GM21360 (cell line): ENCODE data around the gene CTSL.
"Not testable (repeated sequence)": the region's sequence is repeated elsewhere in the genome, so short reads cannot be mapped to it uniquely, and the experiment has no call there.

ENCODE experiments used
- ATAC-seq: cut with Tn5 transposase; IDR thresholded peaks from one replicate; pipeline ENCODE4 v1.9.1; 2021; ENCODE audit warnings: mild to moderate bottlenecking, moderate library complexity; ENCODE audit not compliant: unreplicated experiment

Gene CTSL

DNA sequence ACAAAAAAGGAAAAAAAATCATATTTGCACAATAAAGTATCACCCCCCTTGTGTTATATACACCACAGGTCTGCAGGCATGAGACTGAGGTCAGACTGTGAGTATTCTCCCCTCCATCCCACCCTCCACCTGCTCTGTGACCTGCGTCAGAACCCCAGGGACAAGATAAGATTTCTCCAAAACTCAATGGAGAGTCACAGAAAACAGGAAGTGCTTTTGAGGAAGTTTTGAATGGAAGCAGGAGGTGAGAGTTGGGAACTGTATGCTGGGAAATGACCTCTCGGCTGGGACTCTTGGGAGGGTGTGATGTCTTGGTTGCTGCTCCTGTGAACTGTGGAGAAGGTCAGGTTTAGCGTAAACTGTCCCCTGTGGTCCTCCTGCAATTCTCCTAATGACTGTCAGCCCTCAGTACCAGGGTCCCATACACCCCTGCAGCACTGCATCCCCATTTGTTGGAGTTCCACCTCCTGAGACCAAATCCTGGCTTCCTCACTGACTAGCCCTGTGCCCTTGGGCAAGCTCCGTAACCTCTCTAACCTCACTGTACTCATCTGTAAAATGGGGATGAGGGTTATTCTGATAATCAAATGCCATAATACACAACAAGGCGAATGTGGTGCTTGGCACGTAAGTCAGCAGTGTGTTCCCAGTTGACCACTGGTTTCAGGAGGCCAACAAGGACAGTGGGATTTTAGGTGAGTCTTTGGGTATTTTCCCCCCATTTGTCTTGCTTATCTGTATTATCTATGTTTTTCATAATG is 6.9 kb upstream of the CTSL start:
- ATAC-seq = no peak

DNA sequence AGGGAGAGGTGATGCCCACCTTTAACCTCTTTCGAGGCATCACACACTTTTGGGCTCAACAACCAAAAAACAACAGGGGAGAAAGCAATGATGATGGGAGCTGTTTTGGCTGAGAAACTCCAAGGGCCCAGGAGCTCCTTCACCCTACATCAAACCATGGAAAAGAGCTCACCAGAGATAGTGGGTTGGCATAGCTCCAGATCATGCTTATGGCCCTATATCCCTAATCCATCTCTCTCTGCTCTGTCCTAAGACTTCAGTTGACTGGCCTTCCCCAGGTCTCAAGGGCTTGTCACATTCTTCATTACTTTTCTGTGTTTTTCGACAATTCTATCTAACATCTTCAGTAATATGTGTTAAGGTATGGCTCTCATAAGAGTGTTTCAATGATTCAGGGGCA is 5.7 kb upstream of the CTSL start:
- no peak for ATAC-seq

DNA sequence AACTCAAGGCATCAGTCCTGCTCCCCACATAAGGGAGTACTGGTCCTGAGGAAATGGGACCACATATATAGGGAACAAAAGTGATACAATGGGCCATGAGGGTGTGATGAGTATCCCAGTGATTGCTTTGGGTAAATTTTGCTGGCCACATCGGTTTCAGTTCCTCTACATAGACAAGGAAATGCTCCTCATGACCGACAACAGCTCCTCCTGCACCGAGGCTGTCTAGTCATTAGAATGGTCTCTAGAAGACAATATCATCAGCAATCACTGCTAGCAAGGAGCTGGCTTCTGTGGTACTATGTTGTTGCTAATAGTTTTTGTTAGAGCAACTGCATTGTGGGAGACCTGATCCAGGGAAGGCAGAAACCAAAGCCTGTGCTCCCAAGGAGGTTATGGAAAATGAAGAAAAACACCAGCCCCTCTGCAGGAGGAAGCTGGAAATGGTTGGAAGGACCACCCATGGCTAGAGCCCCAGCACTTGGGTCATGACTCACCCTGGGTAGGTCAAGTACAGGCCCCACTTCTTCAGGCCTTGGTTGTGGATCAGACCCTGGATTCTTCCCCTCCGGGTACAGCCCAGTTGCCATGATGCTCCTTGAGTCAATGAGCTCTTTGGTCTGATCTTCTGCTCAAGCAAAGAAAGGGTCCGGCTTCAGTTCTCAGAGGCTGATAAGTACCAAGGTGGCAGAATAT is 3.4 kb upstream of the CTSL start:
- ATAC-seq = no peak

DNA sequence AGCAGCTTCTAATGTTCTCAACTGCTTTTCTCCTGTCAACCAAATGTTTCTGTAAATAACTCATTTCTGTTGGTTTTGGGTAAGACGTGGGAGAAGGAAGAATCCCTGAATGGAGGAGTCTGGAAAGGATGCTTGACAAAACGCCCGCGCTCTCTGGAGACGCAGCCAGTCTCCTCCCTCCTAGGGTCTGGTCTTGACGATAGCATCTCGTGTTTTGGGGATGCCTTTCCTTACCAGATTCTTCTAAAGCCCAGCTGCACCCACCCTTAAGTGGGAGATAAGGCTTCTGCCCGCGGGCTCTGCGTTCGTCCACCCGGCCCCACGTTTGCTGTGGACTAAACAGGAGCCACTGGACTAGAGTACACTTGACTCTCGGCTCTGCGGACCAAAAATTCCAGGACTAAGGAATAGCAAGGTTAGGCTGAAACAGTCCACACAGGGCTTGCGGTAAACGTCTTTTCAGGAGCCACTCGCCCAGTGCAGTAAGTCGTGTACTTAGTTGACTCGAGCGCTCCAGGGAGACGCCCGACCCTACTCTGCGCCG is 491 bp upstream of the CTSL start:
- ATAC-seq = no peak

DNA sequence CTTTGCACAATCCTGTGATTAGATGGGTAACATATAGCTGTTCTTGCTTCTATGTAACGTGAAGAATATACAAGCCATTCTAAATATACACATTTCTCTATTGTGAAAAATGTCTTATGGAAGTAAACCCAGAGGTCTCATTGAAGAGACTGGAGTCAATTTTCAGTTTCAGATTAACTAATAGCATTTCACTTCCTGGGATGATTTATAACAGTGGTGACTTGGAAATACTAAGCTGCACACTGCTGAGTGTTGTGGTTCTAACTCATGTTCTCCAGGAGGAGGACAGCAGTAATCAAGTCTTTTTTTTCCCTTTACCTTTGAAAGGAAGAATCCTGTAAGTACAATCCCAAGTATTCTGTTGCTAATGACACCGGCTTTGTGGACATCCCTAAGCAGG is 3.3 kb downstream of the CTSL start:
- no peak for ATAC-seq

DNA sequence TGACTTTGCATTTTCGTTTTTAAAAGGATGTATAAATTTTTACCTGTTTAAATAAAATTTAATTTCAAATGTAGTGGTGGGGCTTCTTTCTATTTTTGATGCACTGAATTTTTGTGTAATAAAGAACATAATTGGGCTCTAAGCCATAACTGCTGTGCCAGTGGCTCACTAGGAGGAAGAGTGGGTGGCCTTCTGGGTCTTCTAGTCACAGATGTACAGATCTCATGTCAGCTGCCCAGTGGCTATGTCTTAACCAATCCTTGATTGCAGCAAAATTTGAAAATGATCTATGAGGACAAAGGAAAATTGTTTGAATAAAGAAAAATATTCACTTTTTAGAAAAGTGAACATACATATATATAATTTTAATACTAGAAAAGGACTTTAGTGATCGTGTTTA is 5.4 kb downstream of the CTSL start:
- ATAC-seq = no peak

DNA sequence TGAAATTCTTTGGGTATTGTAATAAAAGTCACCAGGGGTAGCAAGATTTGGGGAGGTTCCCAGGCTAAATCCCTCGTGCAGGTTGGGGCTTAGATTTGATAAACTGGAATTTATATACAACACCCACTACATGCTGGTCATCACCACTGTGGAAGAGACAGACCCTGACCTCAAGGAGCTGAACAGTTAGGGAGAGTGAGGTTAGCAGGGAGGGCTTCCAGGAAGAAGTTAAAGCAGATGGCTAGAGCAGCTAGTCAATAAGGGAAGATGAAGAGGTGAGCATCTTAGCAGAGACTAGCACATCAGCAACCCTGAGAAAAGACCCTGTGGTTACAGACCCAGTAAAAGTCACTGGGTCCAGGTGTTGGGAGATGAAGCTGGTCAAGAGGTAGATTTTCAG is 6.4 kb downstream of the CTSL start:
- ATAC-seq = no peak

DNA sequence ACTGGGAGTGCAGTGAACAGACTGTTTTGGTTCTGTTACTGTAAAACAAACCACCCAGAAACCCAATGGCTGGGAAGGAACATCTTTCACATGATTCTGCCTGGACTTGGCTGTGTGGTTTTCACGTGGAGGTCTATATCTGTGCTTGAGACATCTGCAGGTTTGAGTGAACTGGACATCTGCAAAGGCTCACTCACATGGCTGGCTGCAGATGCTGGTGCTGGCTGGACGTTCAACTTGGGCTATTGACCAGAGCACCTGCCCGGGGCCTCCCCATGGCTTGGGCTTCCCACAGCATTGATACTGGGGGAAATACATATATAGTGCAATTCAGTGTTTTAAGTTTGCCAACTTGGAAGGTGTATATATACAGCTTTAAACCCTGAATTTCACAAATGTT is 6.8 kb downstream of the CTSL start:
- no peak for ATAC-seq

DNA sequence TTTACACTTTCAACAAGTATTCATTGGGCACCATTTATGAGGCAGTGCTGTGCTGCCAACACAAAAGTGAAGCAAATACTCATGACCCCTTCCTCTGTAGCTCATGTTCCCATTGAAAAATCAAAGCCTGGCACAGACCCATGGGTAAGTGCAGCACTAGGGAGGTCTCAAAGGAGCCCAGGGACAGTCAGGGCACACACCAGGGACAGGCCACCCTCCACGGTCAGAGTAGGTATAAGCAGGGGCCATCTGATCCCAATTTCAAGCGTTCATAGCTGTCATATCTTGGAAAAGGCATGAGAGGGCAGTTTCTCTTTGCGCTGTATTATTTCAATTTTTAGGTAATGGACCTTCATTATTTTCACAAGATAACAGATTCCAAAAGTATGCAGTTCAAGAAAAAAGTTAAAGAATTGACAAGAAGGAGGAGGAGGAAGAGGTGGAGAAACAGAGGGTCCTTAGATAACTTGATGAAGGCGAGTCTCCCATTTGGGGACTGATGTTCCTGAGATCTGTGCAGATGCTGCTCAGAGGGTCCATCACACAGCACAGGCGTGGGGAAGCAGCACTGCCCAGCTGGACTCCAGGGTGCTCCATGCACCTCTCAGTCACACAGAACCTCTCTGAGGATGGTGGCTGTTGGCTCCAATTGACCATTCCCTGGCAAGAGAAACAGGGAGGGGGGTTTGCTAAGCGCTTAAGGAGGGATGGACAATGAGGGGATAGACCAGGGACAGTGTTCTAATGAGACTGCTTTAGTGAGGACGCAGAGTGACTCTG is 7.5 kb downstream of the CTSL start:
- ATAC-seq = no peak

DNA sequence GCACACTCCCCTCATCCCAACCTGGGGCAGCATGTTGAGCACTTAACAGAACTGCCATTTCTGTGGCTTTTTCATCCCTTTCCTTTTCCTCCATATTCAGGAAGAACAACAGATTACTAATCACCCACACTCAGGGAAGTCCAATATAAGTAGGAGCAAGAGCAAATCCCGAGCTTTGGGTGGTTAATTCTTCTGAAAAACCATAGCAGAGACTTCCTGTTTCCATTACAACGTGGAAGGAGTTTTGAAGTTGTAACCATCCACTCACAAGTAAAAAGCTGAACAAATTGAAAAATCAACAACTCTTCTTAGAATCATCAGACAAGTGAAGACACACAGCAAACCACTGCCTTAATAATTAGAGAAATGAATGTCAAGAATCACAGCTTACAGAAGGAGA is 8.2 kb downstream of the CTSL start:
- no peak for ATAC-seq

DNA sequence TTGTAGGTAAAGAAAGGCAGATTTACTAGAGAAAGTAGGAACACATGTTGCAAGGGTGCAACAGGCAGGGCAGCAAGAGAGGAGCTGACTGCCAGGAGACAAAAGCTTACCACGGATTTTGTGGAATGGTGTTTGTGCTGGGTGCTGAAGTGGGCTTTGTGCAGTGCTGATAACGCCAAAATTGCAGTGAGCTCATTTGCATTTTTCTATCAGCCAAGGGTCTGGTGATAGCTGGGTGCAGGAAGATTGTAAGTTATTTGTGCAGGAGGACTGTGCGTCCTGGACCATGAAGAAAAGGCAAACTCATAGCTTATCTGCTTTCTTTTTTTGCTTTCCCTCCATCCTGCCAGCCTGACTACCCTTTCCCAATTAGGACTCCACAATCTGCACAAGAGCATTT is 13.6 kb downstream of the CTSL start:
- no peak for ATAC-seq

DNA sequence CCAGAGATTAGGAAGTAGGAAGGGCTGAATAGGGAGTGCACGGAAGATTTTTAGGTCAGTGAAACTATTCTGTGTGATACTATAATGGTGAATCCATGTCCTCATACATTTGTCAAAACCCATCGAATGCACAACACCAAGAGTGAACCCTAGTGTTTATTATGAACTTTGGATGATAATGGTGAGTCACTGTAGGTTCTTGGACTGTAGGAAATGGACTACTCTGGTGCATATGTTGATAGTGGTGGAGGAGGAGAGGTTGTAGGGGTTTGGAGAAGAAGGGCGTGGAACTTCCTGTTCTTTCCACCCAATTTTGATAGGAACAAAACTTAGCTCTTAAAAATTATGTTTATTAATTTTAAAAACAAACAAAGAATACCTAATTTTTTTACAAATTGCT is 14.3 kb downstream of the CTSL start:
- ATAC-seq = no peak

DNA sequence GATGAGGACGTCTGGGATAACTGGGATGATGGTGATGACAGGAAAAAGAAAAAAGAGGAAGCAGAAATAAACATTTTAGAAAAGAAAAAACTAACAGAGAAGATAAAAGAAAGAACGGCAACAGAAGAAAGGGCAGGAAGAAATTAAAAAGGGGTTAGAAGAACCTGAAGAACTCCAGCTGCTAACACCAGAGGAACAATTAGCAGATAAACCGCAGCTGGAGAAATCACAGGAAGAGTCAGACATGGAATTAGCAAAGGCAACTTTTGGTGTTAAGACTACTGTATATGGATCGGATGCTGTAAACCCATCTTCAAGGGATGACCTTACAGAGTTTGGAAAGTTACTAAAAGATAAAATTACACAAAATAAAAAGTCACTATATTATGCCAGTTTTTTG is 15.4 kb downstream of the CTSL start:
- no peak for ATAC-seq

DNA sequence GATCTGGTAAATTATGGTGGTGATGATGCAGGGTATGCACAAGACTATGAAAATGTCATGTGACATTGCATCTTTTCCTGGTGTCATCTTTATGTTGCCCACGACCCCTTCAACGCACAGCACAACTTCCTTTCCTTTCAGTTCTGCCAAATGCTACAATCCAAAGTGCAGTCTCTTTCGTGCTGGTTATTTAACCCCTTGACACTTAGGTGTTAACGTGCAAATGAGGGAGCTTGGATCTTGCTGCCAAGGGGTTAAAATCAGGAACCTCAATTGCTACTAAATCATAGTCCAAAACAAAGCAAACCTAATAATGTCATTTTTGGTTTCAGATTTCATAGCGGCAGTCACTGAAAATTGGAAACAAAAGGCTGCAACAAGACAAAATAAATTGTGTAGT is 16.0 kb downstream of the CTSL start:
- ATAC-seq = no peak

DNA sequence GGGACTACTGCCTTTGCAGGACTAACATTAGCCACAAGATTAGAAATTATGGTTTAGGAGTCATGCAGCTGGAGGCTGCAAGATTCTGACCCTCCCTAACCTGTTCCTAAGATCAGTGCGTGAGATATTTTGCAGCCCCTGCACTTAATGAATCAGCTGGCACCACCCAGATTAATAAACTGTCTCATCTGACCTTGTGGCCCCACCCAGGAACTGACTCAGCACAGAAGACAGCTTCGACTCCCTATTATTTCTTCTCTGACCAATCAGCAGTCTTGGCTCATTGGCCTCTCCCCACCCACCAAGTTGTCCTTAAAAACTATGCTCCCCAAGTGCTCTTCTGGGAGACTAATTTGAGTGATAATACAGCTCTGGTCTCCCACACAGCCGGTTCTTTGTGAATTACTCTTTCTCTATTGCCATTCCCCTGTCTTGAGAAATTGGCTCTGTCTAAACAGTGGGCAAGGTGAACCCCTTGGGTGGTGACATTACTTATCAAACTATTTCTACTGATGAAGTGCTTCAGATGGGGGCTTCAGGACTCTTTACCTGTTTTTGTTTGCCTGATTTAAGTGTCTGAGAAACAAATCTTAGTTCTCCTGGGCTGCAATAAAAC is 17.0 kb downstream of the CTSL start:
- no peak for ATAC-seq

DNA sequence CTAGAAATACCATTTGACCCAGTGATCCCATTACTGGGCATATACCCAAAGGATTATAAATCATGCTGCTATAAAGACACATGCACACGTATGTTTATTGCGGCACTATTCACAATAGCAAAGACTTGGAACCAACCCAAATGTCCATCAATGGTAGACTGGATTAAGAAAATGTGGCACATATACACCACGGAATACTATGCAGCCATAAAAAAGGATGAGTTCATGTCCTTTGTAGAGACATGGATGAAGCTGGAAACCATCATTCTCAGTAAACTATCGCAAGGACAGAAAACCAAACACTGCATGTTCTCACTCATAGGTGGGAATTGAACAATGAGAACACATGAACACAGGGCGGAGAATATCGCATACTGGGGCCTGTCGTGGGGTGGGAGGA is 18.3 kb downstream of the CTSL start:
- ATAC-seq = not testable (repeated sequence)

DNA sequence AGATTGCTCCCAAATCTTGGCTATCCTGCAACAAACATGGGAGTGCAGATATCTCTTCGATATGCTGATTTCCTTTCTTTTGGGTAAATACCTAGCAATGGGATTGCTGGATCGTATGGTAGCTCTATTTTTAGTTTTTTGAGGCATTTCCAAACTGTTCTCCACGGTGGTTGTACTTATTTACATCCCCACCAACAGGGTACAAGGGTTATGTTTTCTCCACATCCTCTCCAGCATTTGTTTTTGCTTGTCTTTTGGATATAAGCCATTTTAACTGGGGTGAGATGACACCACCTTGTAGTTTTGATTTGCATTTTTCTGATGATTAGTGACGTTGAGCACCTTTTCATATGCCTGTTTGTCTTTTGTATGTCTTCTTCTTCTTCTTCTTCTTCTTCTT is 20.3 kb downstream of the CTSL start:
- ATAC-seq = no peak

DNA sequence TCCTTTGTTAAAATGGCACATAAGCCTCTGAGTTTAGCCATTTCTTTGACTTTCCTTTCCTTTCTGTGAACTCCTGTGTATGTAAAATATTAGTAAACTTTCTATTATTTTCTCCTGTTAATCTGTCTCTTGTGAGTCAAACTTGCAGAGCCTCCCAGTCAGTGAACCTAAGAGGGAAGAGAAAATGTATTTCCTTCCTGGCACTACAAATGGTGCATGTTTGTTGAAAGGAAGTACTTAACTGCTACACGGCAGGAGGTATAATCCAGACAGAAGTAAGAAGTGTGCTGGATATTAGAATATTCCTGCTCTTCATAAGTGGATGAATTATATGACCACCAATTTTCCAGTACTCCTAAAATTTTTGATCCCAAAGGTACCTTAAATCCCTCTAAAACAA is 23.0 kb downstream of the CTSL start:
- no peak for ATAC-seq

DNA sequence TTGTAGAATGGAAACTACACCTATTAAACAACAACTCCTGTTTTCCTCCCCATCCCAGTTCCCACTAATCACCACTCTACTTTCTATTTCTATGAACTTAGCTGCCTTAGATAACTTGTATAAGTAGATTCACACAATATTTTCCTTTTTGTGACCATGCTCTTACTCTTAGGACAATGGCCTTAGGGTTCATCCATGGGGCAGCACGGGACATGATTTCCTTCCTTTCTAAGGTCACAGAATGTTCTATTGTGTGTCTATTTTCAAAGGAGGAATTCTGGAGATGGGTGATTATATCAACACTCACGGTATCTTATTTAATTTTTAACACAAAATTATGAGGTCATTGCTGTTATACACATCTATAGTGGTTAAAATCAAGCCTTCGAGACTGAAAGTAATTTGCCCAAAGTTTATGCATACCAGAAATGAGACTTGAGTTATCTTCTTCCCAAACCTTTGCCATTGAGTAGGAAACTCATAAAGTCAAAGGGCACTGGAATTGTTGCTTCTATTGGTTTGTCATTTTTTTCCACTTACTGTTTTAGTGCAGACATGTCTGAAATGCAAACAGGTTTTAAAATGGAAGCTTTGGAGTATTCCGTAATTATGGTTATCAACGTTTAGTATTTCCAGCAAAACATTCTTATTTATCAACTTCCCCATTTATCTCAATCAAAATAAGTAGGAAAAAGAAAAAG is 23.6 kb downstream of the CTSL start:
- no peak for ATAC-seq

DNA sequence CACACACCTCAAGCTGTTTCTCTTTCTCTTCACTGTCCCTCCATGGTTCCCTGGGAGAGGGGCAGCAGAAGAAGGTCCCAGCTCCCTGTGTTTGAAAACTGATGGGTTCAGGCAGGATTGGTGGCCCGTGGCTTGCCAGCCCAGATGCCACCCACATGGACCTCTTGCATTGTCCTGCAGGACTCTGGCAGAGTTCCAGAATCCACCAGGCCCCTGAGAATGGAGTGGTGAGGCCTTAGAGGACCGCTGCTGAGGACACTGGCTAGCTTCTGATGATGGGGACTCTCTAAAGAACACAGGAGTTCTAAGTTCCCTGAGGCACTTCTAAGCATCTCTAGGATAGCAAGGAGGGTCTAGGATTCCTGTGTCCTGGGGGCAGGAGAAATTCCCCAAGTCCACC is 24.8 kb downstream of the CTSL start:
- no peak for ATAC-seq

DNA sequence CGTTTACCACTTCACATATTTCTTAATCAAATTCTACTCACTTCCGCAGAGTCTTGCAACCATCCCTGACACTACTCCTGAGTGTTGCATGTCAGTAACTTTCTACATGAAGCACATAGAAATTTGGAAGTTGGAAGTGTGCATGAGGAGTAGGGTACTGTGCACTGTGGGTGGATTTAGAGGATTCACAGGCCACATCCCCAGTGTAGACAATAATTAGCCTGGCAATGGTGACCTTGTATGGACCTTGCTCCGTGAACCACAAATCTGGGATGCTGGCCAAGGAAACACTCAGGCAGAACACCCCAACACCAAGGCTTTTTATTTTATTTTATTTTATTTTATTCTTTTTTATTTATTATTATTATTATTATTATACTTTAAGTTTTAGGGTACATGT is 25.5 kb downstream of the CTSL start:
- ATAC-seq = no peak
